GM18519 (cell line): ENCODE data around the gene RNPS1.
"Not testable (repeated sequence)": the region's sequence is repeated elsewhere in the genome, so short reads cannot be mapped to it uniquely, and the experiment has no call there.

Experiments used
- ATAC-seq: cut with Tn5 transposase; IDR thresholded peaks from one replicate; pipeline ENCODE4 v1.9.1; 2021; ENCODE audit warnings: mild to moderate bottlenecking, moderate library complexity; ENCODE audit not compliant: unreplicated experiment, low FRiP score

Gene RNPS1

GRCh38 chr16:2284001-2284770 is 16.3 kb upstream of the RNPS1 start:
- no peak for ATAC-seq

- ATAC-seq = no peak
Measured at GRCh38 chr16:2282866-2283555, 15.1 kb upstream of the RNPS1 start.

DNA sequence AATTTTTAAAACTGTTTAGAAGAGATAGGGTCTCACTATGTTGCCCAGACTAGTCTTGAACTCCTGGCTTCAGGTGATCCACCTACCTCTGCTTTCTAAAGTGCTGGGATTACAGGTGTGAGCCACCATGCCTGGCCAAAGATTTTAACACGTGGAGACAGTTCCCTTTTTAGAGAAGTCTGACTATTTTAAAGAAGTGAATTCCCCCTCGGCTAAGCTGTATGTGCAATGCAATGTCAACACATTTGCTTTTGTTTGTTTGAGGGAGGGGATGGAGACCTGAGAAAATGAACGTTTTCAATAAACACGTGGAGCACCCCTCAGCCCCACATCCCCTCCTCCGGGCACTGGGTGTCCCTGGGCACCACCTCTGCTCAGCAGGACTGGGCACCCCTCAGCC is 14.3 kb upstream of the RNPS1 start:
- ATAC-seq = no peak

DNA sequence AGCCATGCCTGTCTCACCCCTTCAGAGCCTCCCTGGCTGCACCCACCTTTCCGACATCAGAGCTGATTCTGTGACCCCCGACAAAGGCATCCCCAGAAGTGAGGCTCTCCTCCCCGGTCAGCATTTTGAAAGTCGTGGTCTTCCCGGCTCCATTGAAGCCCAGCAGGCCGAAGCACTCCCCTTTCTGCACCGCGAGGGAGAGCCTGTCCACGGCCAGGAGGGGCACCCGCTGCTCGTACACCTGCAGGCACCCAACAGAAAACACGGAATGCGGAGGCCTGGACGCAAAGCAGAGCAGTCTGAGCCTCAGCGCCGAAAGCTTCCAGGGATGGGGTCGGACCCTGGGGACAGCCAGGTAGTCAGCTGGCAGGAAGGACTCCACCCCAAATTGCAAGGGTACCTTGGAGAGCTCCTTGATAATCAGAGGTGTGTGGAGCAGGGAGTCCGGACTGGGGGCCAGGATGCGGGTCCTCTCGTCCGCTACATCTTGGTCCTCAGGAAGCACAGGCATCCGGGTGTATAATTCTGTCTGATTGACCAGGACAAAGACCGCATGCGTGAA is 13.1 kb upstream of the RNPS1 start:
- no peak for ATAC-seq

DNA sequence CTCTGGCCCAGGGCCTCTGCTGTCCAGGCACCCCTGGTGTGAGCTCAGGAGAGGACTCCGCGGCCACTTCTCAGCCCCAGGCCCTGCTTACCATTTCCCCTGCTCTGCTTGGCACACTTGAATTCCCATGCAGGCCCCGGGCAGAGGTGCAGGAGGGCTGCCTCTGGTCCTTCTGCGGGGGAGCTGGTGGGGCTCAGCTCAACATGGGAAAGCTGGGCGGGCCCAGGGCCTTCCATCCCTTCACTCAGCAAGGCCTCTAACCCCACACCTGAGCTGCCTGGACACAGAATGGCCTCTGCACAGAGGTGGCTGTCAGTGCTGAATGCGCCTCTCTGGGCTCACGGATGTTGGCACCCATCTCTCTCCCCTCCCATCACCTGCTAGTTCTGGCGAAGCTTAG is 12.5 kb upstream of the RNPS1 start:
- no peak for ATAC-seq

DNA sequence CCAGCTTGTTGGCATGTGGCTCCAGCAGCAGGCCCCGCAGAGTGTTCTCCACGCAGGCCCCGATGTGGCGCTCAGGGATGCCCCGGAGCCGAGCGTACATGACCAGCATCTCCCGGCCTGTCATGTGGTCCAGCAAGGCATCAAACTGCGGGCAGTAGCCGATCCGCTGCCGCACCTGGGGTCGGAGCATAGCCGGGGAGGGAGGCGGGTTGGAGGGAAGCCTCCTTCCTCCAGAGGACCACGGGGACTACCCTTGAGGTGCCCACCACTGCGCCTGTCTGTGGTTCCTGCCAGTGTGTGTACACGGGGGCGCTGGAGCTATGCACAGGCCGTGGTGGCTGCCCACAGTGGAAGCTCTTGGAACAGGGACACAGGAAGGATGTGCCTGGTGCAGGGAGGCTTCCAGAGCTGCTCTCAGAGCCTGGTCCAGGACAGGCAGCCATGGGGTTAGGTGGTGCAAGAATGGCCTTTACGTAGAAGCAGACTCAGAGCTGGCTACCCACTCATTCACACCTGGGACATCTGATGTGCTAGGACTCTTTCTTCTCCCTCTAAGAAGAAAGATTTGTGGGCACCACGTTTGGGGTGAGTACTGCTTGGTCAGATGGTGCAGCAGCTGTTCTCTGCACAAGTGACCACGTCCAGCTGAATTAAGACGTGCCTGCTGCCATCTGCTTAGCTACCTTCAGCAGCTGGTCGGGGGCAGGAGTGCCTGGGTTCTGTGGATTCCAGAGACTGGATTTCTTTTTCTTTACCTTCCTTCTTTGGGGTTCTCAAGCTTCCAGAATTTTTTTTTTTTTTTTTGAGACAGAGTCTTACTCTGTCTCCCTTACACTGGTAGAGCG is 11.3 kb upstream of the RNPS1 start:
- no peak for ATAC-seq

DNA sequence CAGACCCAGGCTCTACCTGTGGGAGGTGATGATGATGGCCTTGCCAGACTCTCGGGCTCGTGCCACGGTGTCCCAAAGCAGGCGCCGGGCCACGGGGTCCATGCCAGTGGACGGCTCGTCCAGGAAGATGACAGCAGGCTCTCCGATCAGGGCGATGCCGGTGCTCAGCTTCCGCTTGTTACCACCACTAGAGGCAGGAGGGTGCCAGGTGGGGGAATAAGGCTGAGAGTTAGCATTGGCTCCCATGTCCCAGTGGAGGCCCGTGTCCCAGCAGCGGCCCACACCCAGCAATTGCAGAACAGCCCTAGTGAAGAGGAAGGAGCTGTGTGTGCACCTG is 10.3 kb upstream of the RNPS1 start:
- no peak for ATAC-seq

DNA sequence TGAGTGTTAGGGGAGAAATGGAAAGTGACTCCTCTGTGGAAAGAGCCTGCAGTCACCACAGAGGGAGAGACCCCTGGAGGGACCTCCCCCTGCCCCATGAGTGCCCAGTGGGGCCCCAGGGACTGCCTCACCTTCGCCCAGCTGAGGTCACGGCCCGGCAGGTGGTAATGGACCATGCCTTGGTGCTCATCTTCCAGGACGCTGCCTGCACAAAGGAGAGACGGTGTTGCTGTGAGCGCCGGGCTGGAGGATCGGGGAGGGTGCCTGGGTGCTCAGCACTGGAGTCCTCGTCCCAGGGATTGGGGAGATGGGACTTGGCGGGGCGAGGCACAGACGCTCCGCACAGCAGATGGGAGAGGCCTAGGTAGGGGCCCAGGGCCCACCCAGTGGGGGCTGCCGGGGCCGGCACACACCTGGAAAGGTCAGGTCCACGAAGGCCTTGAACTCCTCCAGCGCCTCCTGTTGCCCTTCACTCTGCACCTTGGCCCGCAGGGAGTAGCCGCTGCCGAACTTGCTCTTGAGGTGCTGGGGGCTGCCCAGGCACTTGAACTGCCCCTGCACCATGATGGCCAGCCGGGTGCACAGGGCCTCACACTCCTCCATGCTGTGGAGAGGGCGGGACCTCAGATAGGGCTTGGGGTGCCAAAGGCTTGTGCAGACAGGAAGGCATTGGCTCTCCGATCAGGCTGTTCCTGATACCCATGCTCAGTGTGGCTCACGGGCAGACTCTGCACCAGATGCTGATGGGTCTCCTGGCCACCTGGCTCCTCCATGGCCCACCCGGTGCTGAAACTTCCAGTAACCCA is 9.7 kb upstream of the RNPS1 start:
- no peak for ATAC-seq

DNA sequence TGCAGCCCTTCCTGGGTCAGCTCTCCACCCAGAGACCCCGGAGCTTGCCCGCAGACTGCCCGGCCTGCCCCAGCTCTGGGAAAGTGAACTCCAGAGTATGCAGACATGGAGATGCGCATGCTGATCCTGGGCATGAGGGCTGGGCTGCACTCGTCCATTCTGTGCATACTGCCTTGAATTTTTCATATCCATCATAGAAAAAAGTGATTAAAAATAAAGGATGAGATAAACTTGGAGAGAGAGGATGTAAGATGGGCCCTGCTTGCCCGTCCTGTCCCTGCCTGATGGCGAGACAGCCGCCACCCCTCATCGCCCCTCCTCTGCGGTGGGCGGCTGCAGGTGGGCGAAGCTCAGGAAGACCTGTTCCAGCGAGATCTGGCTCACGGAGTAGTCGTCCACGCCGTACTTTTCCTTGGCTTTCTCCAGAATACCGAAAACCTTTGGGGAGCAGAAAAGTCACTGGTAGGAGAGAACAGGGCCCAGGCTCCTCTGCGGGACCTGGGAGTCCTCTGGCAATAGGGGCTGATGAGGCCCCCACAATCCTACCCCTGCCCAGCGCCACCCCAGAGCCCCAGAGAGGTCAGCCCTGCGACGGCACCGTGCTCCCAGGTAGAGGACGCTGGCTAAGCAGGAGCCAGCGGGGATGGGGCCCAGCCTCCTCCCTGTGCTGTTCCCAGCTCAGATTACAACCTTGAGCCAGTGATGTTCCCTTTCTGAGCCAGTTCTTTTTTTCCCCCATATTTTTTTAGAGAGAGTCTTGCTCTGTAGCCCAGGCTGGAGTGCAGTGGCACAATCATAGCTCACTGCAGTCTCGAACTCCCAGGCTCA is 8.7 kb upstream of the RNPS1 start:
- ATAC-seq = no peak

GRCh38 chr16:2275476-2276367 is 7.8 kb upstream of the RNPS1 start:
- ATAC-seq = no peak

GRCh38 chr16:2273931-2274330 is 6.0 kb upstream of the RNPS1 start:
- ATAC-seq = no peak

DNA sequence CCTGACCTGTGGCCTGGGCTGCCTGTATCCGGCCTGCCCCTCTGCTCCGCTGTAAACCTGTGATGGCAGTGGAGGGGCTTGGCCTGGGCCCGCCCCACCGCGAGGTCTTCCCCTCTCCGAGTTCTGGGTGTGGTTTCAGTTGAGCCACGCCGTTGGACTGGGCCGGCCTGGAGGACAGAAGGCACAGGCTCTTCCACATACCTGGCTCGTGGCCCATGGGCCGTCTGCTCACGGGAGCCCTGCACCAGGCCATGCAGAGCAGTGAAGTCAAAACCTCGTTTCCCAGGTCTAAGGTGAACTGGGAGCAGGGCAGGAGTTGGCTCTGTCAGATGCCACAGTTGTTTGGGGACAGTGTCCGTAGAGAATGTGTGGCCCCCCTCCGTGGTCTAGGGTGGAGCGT is 5.6 kb upstream of the RNPS1 start:
- no peak for ATAC-seq

DNA sequence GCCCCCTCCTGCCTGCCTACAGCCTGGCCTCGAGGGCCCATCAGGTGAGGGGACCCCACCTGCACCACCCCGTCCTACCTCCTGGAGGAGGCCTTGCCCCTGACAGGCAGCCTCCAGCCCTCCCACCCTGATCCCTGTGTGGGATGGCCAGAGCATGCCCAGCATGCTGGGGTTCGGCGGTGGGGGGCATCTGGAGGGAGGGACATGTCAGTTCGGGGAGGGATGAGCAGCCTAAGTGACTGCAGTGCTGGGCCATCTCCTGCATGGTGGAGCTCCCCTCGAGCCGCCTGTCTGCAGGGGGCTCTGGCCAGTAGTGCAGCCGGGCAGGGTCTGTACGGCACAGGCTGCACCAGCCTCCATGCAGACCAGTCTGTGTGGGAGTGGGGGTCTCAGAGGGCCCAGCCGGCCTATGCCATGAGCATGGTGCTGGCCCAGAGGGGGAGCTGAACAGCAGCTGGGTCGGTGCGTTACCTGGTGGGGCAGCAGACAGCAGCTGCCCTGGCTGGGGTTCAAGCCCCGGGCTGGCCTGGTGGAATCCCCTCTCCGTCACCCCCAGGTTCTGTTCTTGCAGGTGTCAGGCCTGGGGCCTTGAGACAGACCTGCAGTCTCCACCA is 4.0 kb upstream of the RNPS1 start:
- ATAC-seq = no peak

GRCh38 chr16:2270588-2271470 is 2.9 kb upstream of the RNPS1 start:
- ATAC-seq = no peak

GRCh38 chr16:2270070-2270462 is 2.1 kb upstream of the RNPS1 start:
- ATAC-seq = no peak

DNA sequence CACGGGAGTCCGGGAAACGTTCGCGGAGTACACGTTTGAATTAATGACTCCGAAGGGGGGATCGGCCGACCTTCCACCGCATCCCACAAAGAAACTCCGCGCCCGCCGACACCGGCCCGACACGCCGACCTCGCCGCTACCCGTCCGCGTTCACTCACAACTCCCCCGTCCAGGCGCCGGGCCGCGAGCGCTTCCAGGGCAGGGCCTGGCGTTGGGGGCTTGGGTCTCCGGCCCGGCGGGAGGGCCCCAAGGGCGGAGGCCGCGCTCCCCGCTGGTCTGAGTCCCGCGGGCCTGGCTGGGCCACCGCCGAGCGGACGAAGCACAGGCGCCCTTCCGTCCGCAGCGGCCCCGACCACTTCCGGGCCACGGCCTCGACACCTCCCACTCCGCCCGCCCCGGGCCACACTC is 417 bp downstream of the RNPS1 start:
- peak; percentile 33 for ATAC-seq

DNA sequence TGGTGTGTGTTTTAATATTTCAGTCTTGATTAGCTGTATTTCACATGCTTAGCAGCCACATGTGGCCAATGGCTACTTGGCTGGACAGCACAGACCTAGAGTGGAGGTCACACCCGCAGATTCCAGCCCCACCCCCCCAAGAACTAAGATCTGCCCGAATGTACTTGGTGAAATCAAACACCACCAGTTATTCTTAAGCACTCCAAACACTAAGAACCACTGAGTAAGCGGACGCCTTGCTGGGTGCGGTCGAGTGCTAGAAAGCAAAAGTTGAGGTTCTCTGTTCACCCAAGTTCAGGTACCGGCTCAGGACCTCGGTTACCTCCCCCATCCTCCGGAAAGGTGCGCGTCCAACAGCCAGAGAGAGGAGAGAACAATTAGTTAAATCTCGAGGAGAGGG is 1.0 kb downstream of the RNPS1 start:
- not testable (repeated sequence) for ATAC-seq
